Neural cell (in vitro differentiated cells): Measurements from ENCODE around the gene MAP3K20.

Experiments
- CTCF ChIP-seq: fragments of 450-650 bp; IDR thresholded peaks from 2 replicates; pipeline ENCODE4 v1.5.1; 2014; ENCODE audit warnings: antibody characterized with exemption, mild to moderate bottlenecking, moderate library complexity; ENCODE audit not compliant: poor library complexity, severe bottlenecking
- EP300 ChIP-seq: fragments of 450-650 bp; conservative IDR thresholded peaks from 2 replicates; pipeline ENCODE4 v1.6.1; 2014; ENCODE audit warnings: antibody characterized with exemption, mild to moderate bottlenecking, moderate library complexity; ENCODE audit not compliant: poor library complexity, severe bottlenecking
- EZH2 ChIP-seq: fragments of 200-600, 300-800 bp; shearing (Covaris generic), sonication (generic); IDR thresholded peaks from 2 replicates; pipeline ENCODE4 v1.6.1; 2014; ENCODE audit warnings: antibody characterized with exemption, low read length, borderline replicate concordance, mild to moderate bottlenecking; ENCODE audit not compliant: insufficient read depth, poor library complexity, severe bottlenecking
- POLR2AphosphoS5 ChIP-seq: IDR thresholded peaks from 2 replicates; pipeline ENCODE4 v1.6.1; 2012
- RAD21 ChIP-seq: fragments of 450-650 bp; conservative IDR thresholded peaks from 2 replicates; pipeline ENCODE4 v1.6.1; 2014; ENCODE audit warnings: antibody characterized with exemption, mild to moderate bottlenecking, moderate library complexity
- REST ChIP-seq: IDR thresholded peaks from 2 replicates; pipeline ENCODE4 v1.6.1; 2012; ENCODE audit warnings: borderline replicate concordance

- no peak for TF ChIP-seq REST
- TF ChIP-seq POLR2AphosphoS5 = peak; percentile 39
- peak; percentile 74 for TF ChIP-seq RAD21
- TF ChIP-seq CTCF = peak; percentile 73
- peak; percentile 39 for TF ChIP-seq EP300
- no peak for TF ChIP-seq EZH2
Measured at GRCh38 chr2:173075781-173076580, at the start of gene MAP3K20.
